NCI-H1105 treated with DMSO at 0.1 percent for 48 hours (cell line): Measurements from ENCODE around the gene LARGE1.

Experiments
- DNase-seq: peaks from one replicate; lab custom pipeline; 2025; lab: John Stamatoyannopoulos, UW

LARGE1 gene

GRCh38 chr22:33720166-33720878, 200.0 kb downstream of the LARGE1 start:
- no peak for DNase-seq

GRCh38 chr22:33717694-33718396, 202.4 kb downstream of the LARGE1 start:
- DNase-seq: no peak

GRCh38 chr22:33715237-33715985, 204.9 kb downstream of the LARGE1 start:
- DNase-seq: no peak

DNA sequence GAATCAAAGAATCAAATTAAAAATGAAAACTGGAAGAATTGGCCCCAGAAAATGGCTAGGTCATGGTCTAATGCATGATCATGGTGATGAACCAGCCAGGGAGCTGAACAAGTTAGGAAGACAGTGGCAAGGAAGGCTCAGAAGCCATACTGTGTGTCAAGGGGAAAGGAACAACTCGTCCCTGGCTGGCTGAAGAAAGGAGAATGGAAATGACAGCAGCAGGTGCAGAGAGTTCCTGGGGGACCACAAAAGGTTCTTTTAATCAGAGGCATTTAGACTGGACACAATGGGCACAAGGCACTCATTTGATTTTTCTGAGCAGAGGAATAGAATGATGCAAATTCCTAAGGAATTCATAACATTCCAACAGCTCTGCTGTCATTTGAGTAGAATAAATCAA, 209.9 kb downstream of the LARGE1 start:
- DNase-seq: no peak

- DNase-seq: no peak
Measured at GRCh38 chr22:33707581-33707980, 212.7 kb downstream of the LARGE1 start.

DNA sequence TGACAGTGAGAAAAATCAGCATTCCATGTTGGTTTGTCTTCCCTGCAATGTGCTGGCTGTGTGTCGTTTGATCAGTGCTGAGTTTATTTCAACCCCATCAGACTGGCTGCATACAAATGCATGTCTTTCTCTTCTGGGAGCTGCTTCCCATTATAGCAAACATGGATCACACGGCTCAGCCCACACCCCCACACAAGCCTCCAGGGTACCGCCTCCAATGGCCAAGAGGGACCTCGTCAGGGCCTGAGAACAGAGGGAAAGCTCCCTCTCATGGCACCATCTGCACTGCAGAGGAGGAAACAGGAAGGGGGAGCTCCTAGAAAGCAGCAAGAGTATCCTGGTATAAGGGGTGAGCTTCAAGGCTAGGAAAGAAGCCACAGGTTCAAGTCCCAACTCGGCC, 214.2 kb downstream of the LARGE1 start:
- DNase-seq: no peak

- DNase-seq: no peak
Measured at GRCh38 chr22:33699176-33699575, 221.1 kb downstream of the LARGE1 start.

DNA sequence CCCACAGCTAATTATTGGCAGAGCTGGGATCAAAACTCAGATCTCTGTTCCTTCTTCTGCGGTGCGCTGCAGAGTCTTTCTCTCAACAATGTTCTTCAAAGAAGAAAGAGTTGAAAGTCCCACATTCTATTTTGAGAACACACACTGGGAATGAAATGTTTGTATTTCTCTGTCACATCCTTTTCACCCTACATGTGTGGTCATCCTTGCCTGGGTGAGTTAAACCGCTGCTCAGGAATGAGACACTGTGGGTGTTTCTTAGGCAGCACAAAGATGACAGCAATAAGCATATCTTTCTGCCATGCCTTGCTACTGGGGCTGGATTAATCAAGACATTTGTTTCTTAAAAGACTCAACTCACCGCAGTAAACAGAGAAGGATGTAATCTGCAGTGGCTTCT, 222.6 kb downstream of the LARGE1 start:
- no peak for DNase-seq

DNA sequence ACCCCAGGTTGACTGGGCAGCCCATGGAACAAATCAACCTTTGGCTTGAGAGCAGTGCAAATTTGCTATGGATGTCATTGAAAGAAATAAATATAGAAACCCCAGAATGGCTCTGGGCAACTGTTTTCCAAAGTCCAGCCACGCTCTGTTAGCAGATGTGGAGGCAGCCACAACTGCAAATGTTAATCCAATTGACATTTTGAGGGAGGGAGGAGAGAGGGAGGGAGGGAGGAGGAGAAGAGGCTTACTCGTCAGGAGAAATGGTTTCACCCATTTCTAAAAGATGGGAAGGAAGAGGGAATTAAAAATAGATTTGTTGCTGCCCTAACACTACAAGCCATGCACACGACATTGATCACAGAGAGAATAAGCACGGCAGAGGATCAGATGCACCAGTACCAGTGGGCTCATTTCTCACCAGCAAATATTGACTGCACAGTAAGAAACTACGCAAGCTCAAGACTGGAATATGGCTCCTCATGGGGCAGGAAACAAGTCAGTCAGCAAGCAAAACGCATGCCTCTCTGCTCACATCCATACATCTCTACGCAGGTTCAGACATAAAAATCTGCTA, 229.1 kb downstream of the LARGE1 start:
- no peak for DNase-seq

DNA sequence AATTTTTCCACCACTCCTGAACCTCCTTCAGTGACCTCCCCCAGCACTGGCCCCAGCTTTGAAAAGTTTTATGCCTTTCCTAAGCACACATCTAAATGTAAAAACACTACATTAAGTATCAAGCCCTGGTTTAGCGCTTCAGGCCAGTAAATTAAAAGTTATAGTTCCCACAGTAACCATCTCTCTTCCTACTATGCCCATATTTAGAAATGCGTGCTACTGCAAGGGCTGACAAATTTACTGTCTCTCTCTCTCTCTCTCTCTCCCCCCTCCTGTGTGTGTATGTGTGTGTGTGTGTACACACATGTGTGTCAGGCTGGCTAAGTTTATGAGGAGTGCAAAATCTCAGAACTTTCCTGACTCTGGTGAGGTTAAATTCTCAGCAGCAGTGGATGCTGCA, 231.4 kb downstream of the LARGE1 start:
- no peak for DNase-seq

DNA sequence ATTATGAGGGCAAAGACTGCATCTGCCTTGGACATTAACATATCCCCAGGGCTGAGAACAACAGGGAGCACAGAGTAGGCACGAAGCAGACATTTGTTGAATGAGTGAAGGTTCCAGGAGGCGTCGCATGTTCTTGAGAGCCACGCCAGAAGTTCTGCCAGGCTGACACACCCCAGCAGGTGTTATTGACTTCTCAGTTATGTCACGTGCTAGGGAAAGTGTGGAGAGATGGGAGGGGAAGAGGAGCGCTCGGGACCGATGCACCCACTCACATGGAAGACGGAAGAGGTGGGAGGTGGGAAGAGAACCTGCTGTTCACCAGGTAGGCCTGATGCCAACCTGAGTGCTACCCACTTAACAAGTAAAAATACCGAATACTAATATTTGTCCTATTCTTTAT, 232.8 kb downstream of the LARGE1 start:
- DNase-seq: no peak

GRCh38 chr22:33684087-33684486, 236.2 kb downstream of the LARGE1 start:
- no peak for DNase-seq

GRCh38 chr22:33682927-33683326, 237.3 kb downstream of the LARGE1 start:
- no peak for DNase-seq

DNA sequence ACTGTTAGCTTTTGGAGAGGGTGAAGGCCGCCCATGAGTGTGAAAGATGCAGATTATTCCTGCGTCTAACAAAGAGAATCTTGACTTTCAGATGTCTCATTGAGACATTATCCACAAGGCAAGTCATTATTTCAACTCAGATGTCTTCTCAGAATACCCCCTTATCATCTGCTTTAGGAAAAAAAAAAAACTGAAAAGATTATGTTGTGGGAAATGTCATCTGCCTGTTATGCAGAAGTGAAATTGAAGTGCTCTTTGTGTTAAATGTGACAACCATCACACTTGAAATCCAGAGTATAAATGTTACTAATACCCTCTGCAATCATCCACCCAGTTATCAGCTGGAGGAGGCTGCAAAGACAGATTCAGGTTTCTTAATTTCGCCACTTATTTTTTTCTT, 239.6 kb downstream of the LARGE1 start:
- DNase-seq: no peak

- no peak for DNase-seq
Measured at GRCh38 chr22:33678523-33678922, 241.8 kb downstream of the LARGE1 start.

GRCh38 chr22:33677536-33677935, 242.7 kb downstream of the LARGE1 start:
- no peak for DNase-seq

- DNase-seq: no peak
Measured at GRCh38 chr22:33674357-33674756, 245.9 kb downstream of the LARGE1 start.

DNA sequence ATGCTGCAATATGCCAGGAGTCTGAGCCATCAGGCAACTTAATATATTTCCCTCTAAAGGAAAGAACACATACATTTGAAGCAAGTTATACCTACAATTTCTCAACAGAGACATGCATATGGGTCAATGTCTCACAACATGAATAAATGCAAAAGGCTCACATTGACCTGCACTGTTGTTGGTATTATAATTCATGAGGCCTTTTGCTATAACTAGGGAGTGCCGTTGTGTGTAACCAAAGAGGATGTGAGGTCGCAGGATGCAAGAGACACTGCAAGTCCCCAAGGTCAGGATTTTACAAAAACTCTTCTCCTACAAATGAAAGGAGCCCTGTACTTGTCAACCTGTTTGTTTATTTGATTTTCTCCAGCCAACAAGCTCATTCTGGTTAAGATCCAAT, 250.5 kb downstream of the LARGE1 start:
- DNase-seq: no peak

- DNase-seq: no peak
Measured at GRCh38 chr22:33666961-33667619, 253.2 kb downstream of the LARGE1 start.

DNA sequence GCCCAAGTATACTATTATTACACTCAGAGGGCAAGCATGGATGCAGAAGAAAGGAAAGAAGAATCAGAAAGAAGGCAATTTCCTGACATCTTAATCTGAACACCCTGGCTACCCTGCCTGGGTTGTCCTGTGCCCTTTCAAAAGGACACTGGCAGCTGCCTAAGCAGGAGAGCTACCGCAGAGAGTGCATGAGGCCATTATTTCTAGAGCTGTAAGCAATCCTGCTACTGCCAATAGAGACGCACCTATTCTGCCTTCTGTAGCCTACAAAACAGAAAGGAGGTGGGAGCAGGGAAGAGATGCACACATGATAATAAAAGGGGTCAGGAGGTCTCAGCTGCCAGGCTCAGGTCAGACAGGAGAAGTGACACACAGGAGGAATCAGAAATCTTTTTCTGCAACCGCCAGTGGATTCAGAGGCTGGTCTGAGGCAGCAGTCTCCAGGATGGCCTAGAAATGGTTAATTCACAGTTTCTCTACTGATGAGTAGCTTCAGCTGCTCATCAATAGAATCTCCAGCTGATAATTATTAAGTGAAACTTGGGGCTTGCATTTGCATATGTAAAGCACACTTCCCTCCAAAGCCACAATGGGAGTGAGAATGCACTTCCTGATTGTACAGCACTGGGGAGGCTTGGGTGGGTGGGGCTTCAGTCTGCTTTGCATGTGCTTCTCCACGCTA, 253.9 kb downstream of the LARGE1 start:
- DNase-seq: no peak

- DNase-seq: no peak
Measured at GRCh38 chr22:33659448-33659847, 260.8 kb downstream of the LARGE1 start.

GRCh38 chr22:33658775-33659174, 261.5 kb downstream of the LARGE1 start:
- no peak for DNase-seq
